GM18505 (cell line): ENCODE results near the gene EGR1.
"Not testable (repeated sequence)": the region's sequence is repeated elsewhere in the genome, so short reads cannot be mapped to it uniquely, and the experiment has no call there.

Experiments
- ATAC-seq: cut with Tn5 transposase; IDR thresholded peaks from one replicate; pipeline ENCODE4 v1.9.1; 2021; ENCODE audit not compliant: unreplicated experiment
- POLR2A ChIP-seq: IDR thresholded peaks from 4 replicates; pipeline ENCODE4 v1.6.1; 2011; ENCODE audit warnings: borderline replicate concordance; ENCODE audit not compliant: insufficient read depth, insufficient read length; ENCODE audit errors: extremely low read depth

Gene EGR1

GRCh38 chr5:138492560-138493045 lies 27.3 kb downstream of the EGR1 start:
- ATAC-seq = no peak
- TF ChIP-seq POLR2A = no peak

- ATAC-seq = no peak
- no peak for TF ChIP-seq POLR2A
Observed at GRCh38 chr5:138495351-138495750, 30.1 kb downstream of the EGR1 start.

- no peak for TF ChIP-seq POLR2A
- ATAC-seq = no peak
Observed at GRCh38 chr5:138498376-138498775, 33.1 kb downstream of the EGR1 start.

GRCh38 chr5:138502121-138502520 lies 36.8 kb downstream of the EGR1 start:
- no peak for ATAC-seq
- TF ChIP-seq POLR2A = no peak

- ATAC-seq = no peak
- TF ChIP-seq POLR2A = no peak
Observed at GRCh38 chr5:138502521-138502920, 37.2 kb downstream of the EGR1 start.

GRCh38 chr5:138503487-138504270 lies 38.4 kb downstream of the EGR1 start:
- ATAC-seq = no peak
- no peak for TF ChIP-seq POLR2A

GRCh38 chr5:138504799-138505198 lies 39.5 kb downstream of the EGR1 start:
- no peak for TF ChIP-seq POLR2A
- no peak for ATAC-seq

- no peak for ATAC-seq
- no peak for TF ChIP-seq POLR2A
Observed at GRCh38 chr5:138506370-138507306, 41.4 kb downstream of the EGR1 start.

GRCh38 chr5:138507485-138507884 lies 42.2 kb downstream of the EGR1 start:
- ATAC-seq = not testable (repeated sequence)

GRCh38 chr5:138508958-138509357 lies 43.7 kb downstream of the EGR1 start:
- no peak for TF ChIP-seq POLR2A
- no peak for ATAC-seq

- no peak for ATAC-seq
- TF ChIP-seq POLR2A = no peak
Observed at GRCh38 chr5:138514021-138514420, 48.7 kb downstream of the EGR1 start.

GRCh38 chr5:138515556-138516245 lies 50.4 kb downstream of the EGR1 start:
- ATAC-seq = no peak
- no peak for TF ChIP-seq POLR2A

GRCh38 chr5:138517437-138517836 lies 52.2 kb downstream of the EGR1 start:
- no peak for TF ChIP-seq POLR2A
- ATAC-seq = no peak
